ENCODE results near the gene SYTL3. TPM values are rescaled to one million over a fixed set of nuclear protein-coding genes. Genes with fewer than 3 reads are reported as not detected.

The SYTL3 gene
- total RNA-seq, 2 donors from 2014 or later: 0.58 to 0.79 TPM

DNA sequence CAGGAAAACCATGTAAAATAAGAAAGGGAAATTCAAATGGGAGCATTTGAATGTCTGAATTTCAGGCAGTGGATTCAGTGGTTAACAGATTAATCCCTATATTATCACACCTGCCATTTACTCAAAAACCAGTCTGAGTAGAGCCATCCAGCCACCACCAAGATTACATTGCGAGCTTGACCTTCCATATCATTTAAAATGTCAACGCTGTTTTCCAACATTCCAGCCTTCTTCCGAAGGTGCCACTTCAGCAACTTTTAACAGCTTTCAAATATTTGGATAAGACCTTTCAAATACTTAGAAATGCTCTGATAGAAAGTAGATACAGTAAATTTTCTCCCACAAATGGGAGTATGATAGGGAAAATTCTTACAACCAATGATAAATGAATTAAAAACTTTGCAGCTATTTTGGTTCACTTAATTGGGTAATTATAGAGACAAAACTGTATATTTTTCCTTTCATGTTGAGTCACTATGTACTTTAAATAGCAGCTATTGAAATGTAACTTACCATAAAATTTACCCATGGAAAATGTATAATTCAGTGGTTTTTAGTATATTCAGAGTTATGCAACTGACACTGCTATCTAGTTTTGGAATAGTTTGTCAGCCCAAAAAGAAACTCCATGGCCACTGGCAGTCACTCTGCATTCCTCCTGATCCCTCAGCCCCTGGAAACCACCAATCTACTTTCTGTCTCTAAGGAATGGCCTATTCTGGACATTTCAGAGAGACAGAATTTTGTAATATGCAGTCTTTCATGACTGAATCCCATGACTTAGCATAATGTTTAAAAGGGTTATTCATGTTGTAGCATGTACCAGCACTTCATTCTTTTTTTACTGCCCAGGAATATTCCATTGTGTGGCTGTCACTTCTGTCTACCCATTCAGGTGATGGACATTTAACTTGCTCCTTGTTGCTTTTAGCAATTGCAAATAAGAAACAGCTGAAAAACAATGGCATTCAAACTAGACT, 147.8 kb downstream of the SYTL3 start:
- TF ChIP-seq, protein P1, sequence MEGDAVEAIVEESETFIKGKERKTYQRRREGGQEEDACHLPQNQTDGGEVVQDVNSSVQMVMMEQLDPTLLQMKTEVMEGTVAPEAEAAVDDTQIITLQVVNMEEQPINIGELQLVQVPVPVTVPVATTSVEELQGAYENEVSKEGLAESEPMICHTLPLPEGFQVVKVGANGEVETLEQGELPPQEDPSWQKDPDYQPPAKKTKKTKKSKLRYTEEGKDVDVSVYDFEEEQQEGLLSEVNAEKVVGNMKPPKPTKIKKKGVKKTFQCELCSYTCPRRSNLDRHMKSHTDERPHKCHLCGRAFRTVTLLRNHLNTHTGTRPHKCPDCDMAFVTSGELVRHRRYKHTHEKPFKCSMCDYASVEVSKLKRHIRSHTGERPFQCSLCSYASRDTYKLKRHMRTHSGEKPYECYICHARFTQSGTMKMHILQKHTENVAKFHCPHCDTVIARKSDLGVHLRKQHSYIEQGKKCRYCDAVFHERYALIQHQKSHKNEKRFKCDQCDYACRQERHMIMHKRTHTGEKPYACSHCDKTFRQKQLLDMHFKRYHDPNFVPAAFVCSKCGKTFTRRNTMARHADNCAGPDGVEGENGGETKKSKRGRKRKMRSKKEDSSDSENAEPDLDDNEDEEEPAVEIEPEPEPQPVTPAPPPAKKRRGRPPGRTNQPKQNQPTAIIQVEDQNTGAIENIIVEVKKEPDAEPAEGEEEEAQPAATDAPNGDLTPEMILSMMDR (conservative IDR thresholded peaks at IDR 0.05): no peak
- Histone ChIP-seq H3K4me3 (ENCODE audit: low read length) (no peak overlapping the region), H3K4me1 (ENCODE audit: control insufficient read depth, insufficient read depth, low read length) (peaks cover 9% of the 10 kb centered on the region), H3K36me3 (ENCODE audit: control insufficient read depth, insufficient read depth, low read length) (peaks cover 63% of the 10 kb centered on the region), H3K27me3 (ENCODE audit: control insufficient read depth, insufficient read depth, low read length, poor library complexity, severe bottlenecking) (no peaks in the 10 kb centered on the region), H3K27ac (ENCODE audit: low read depth, low read length) (peak overlapping the region; percentile 40), H3K9me3 (ENCODE audit: control insufficient read depth, low read length) (no peaks in the 10 kb centered on the region), H3K9ac (ENCODE audit: extremely low read depth, low read length, poor library complexity, severe bottlenecking) (no peak overlapping the region)
- 94 to 100% methylated on average over 2 to 3 of the region's 3 CpGs for WGBS, 2 experiments (ENCODE audit: insufficient coverage in 1 of 2, insufficient read length in 1 of 2)
- H3K4me1 Mint-ChIP-seq: peaks cover 59% of the 10 kb centered on the region
- no peak overlapping the region for H3K4me3 Mint-ChIP-seq
- H3K27ac Mint-ChIP-seq: no peak overlapping the region
- H3K36me3 Mint-ChIP-seq (ENCODE audit: low read depth): peaks cover 21% of the 10 kb centered on the region
- no peaks in the 10 kb centered on the region for H3K27me3 Mint-ChIP-seq (ENCODE audit: insufficient read depth)
- DNase-seq: peak; percentile 11
- H3K9me3 Mint-ChIP-seq: no peaks in the 10 kb centered on the region

DNA sequence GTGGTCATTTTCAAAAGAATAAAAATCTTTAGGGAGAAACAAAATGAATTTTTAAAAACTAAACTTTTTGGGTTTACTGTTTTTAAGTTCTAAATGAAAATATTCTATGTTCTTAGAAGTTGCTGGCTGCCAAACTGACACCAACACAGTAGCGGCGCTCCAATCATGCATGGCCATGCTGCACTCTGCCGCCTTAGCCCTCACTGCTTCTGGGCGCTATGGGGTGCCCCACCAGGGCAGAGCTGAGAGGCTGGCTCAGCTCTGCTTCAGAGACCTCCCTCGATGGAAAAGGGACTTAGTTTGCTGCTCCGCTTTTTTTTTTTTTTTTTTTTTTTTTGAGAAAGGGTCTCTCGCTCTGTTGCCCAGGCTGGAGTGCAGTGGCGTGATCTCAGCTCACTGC, 148.5 kb downstream of the SYTL3 start:
- peaks cover 60% of the 10 kb centered on the region for H3K4me1 Mint-ChIP-seq
- Histone ChIP-seq H3K4me3 (ENCODE audit: low read length) (no peak overlapping the region), H3K9ac (ENCODE audit: extremely low read depth, low read length, poor library complexity, severe bottlenecking) (no peak overlapping the region), H3K9me3 (ENCODE audit: control insufficient read depth, low read length) (no peaks in the 10 kb centered on the region), H3K27ac (ENCODE audit: low read depth, low read length) (peak overlapping the region; percentile 40), H3K27me3 (ENCODE audit: control insufficient read depth, insufficient read depth, low read length, poor library complexity, severe bottlenecking) (no peaks in the 10 kb centered on the region), H3K36me3 (ENCODE audit: control insufficient read depth, insufficient read depth, low read length) (peaks cover 63% of the 10 kb centered on the region), H3K4me1 (ENCODE audit: control insufficient read depth, insufficient read depth, low read length) (peaks cover 9% of the 10 kb centered on the region)
- H3K36me3 Mint-ChIP-seq (ENCODE audit: low read depth): peaks cover 22% of the 10 kb centered on the region
- H3K27me3 Mint-ChIP-seq (ENCODE audit: insufficient read depth): no peaks in the 10 kb centered on the region
- H3K4me3 Mint-ChIP-seq: no peak overlapping the region
- TF ChIP-seq, protein P1 (conservative IDR thresholded peaks at IDR 0.05): no peak
- WGBS, 2 experiments (ENCODE audit: insufficient coverage in 1 of 2, insufficient read length in 1 of 2): 90 to 100% methylated on average over 2 to 8 of the region's 8 CpGs
- no peak overlapping the region for H3K27ac Mint-ChIP-seq
- DNase-seq: peak; percentile 44
- H3K9me3 Mint-ChIP-seq: no peaks in the 10 kb centered on the region

DNA sequence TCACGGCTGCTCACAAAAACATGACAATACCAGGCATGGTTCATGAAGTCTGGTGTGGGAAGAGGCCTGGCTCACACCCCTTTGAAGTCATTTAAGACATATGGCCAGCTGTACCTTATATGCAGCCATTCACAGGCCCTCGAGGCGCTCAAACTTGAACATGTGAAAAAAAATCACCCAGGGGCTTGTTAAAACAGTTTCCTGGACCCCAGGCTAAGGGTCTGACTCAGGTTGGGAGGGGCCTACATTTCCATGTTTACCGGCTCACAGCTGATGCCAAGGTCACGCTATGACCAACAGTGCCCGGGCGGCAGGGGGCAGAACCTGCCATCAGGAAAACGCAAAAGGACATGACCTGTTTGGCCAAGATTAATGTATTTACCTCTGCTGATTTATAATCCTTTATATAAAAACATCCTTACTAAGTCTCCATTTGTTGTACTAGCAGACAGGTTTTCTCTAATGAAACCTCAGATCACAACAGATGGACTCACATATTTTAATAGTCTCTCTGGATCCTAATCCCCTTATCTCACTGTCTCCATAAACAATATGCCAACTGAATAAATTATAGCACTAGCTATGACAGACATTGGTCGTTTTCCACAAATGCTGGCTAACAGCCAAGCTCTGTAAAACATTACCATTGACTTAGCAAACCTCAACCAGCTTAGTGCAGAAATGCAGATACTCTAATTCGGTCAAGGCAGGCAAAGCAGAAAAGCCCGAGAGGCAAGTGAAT, 149.4 kb downstream of the SYTL3 start:
- Mint-ChIP-seq H3K4me3 (no peak overlapping the region), H3K4me1 (peaks cover 64% of the 10 kb centered on the region), H3K27me3 (ENCODE audit: insufficient read depth) (no peaks in the 10 kb centered on the region), H3K9me3 (no peaks in the 10 kb centered on the region), H3K27ac (no peak overlapping the region), H3K36me3 (ENCODE audit: low read depth) (peaks cover 22% of the 10 kb centered on the region)
- no peaks in the 10 kb centered on the region for H3K9me3 ChIP-seq (ENCODE audit: control insufficient read depth, low read length)
- H3K9ac ChIP-seq (ENCODE audit: extremely low read depth, low read length, poor library complexity, severe bottlenecking): no peak overlapping the region
- TF ChIP-seq, protein P1 (conservative IDR thresholded peaks at IDR 0.05): no peak
- peaks cover 9% of the 10 kb centered on the region for H3K4me1 ChIP-seq (ENCODE audit: control insufficient read depth, insufficient read depth, low read length)
- H3K4me3 ChIP-seq (ENCODE audit: low read length): no peak overlapping the region
- peaks cover 70% of the 10 kb centered on the region for H3K36me3 ChIP-seq (ENCODE audit: control insufficient read depth, insufficient read depth, low read length)
- no peaks in the 10 kb centered on the region for H3K27me3 ChIP-seq (ENCODE audit: control insufficient read depth, insufficient read depth, low read length, poor library complexity, severe bottlenecking)
- 94 to 100% methylated on average over 4 to 11 of the region's 11 CpGs for WGBS, 2 experiments (ENCODE audit: insufficient coverage in 1 of 2, insufficient read length in 1 of 2)
- DNase-seq: peak; percentile 45
- H3K27ac ChIP-seq (ENCODE audit: low read depth, low read length): peak overlapping the region; percentile 40

Measured in endodermal cell (in vitro differentiated cells).